Hematopoietic multipotent progenitor cell treated with erythropoietin and hydrocortisone succinate and interleukin-3 and kit ligand, for 15 days (in vitro differentiated cells): Measurements from ENCODE around the gene FAF1.

ENCODE experiments used
- DNase-seq: peaks from one replicate; pipeline ENCODE4 v3.0.0-alpha.2; 2015; ENCODE audit warnings: low spot score

The FAF1 gene

DNA sequence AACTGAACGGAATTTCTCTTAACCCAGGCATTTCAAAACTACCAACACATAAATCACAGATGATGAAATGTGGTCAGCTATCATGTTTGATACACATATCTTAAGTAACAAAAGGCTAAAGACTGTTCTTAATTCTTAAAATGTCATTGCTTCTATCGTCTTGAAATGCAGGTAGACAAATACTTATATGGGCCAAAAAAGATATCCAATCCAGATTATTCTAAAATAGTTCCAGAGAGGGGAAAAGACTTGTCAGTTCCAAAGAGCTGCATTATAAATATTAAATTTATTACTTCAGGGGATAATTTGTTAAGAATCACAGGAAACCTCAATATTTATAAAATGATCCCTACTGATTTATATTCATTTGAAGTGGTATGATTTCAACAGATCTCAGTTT is 259.4 kb downstream of the FAF1 start:
- no peak for DNase-seq

DNA sequence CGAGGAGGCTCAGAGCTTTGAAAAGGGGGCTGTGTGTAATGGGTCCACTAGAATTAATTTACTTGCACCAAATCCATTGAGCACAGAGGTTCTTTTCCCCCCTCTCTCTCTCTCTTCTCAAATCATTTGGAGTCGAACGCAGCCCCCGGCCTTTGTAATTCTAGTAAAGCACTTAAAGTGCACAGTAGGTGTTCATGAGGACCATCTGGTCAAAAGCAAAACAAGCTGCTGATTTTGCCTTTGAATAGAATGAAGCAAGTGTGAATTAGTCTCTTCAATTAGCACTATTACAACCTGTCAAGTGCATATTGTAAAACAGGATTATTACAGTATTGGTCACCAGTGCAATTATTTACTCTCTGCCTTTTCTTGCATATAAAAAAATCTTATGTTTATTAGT is 259.9 kb downstream of the FAF1 start:
- DNase-seq, result no peak

DNA sequence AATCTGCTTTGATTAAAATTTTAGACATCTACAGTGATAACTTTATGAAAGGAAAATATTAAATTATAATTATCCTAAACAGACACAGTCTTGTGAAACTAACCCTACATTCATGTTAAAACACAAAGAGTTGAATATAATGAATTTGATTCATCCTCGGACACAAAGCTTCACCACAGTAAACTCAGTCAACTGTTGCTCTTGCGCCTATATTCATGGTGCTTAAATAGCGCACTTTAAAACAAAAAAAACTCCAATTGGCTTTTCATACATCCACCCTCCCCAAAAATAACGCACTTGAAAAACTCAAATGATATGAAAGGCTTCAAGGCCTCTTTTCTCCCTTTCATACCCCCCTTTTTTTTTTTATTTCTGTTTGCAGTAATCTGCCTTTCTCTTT is 260.3 kb downstream of the FAF1 start:
- DNase-seq, result no peak

DNA sequence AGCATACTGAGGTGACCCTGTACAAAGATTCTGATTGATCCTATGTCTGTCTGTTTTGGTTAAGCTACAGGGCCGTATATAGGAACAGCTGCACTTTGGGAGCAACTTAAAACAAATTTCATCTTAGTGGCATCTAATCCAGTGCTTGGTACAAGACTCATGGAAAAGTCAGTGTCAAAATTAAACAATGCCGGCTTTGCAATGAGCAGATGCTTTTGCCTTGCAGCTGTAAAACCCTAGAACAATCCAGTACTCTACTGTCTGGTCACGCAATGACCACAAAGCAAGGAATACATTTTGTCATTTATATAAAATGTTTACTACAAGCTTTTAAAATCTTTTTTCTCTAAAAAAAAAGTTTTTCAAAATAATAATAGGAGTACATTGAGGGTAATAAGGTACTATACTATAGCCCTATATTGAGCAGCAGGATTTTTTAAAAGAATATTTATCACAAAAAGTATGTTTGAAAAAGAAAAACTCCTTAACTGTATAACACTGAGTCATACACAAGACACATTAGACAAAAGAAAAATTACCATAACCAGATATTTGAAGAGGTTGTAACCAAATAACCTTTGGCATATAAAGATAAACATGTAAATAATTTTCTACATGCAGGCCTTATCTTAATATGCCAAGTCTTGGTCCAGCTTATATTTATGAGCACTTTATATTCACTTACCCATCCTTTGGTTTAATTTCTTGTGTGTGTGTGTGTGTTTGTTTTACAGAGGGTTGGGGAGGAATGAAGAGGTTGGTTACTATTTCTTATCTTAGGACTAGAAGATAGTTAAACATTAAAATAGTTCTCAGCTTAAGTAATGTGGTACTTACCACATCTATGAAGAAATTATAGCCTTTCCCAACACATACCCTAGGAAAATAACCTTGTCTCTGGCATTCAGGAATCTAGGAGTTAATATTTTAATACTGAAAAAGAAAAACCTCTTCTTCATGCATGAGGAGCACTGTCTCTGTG is 262.3 kb downstream of the FAF1 start:
- no peak for DNase-seq

DNA sequence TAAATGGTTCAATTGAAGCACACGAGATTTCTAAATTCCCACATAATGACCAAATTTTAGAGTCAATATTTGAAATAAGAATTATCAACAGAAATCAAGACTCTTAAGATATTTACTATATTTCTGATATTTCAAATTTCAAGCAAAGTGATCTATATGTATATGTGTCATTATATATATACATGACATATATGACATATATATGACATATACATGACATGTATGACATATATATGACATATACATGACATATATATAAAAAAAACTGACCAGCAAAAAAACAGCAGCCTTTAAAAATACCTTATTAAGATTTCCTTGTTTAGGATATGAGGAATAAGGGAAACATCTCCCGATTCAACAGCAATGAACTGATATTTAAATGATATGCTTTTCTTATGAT is 266.2 kb downstream of the FAF1 start:
- no peak for DNase-seq

DNA sequence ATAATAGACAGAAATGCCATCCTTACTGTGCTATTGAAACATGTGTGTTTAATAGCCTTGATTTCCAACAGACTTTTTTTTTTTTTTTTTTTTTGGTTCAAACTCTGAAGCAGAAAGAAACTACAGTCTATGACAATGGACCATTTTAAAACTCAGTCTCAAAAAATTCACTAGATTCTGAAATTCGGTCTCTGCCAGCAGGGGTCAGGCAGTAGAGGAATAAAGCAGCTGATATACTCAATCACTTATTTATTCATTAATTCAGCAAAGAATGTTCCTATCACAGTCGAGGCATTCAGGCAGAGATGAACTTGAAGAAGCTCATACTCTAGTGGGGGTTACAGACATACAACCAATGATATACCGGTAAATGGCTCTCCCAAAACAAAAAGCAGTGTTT is 275.9 kb downstream of the FAF1 start:
- no peak for DNase-seq

DNA sequence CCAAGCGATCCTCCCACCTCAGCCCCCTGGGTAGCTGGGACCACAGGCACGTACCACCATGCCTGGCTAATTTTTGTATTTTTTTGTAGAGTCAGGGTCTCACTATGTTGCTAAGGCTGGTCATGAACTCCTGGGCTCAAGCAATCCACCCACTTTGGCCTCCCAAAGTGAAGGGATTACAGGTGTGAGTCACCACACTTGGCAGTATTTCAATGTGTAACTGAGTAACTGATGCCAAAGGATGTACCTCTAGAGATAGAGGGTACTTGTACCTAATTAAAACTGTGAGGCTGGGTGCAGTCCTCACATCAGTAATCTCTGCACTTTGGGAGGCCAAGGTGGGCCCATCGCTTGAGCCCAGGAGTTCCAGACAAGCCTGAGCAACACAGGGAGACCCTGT is 278.1 kb downstream of the FAF1 start:
- DNase-seq, result no peak

DNA sequence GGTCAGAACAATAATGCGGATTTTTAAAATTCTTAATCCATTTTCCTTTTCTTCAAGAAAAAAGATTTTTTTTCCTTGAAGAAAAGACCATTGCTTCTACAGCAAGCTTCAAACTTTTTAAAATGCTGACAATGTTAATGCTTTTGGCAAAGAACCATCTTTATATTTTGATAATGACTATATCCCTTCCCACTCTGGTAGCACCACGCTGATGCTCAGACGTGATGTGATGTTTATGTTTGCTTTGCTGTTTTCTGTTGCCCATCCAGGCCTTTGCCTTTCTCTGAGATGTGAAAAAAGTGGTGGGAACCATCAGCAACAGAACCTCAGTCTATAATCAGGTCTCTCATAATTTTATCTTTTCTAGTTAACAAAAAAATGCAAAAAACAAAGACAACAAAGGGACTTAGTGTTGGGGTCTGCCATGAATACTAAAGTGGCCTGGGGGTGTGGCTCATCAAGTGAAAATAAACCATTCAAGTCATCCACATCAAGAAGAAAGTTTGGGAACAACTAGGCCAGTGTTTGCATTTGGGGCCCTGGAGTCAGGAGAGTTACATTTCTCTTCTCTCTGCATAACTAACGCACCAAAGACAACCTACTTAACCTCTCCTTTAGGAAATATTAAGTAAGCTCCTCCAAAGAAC is 292.2 kb downstream of the FAF1 start:
- no peak for DNase-seq

DNA sequence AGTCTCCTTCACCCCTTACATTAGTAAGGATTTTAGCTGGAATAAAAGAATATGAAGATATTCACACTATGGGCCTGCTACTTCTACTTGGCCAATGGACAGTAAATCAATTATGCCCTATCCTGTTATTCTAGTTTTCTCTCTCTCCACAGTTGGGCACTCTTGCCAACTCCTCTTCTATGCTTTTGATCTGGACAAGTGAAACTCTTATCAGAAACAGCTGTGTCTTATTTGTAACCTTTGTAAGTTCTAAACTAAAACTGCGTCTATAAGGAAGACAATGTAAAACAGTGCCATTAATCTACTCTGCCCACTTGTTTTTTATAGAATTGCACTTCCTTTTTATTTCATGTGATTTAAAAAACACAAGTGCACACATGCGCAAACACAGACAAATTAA is 292.8 kb downstream of the FAF1 start:
- DNase-seq, result no peak

DNA sequence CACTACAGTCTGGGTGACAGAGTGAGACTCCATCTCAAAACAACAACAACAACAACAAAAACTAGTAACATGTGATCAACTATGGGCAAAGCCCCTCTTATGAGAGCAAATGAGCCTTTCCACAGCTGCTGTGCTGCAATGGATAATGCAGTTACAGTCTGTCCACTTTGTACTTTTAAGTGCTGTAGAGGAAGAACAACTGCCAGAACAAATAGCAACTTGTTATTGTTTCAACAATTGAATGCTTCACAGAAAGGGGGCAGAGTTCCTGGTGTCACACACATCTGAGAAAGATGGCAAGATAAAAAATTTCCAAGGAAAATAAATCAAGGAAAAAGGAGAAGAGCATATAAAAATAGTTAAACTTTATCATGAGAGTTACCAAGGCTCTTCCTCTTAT is 293.2 kb downstream of the FAF1 start:
- DNase-seq, result no peak

DNA sequence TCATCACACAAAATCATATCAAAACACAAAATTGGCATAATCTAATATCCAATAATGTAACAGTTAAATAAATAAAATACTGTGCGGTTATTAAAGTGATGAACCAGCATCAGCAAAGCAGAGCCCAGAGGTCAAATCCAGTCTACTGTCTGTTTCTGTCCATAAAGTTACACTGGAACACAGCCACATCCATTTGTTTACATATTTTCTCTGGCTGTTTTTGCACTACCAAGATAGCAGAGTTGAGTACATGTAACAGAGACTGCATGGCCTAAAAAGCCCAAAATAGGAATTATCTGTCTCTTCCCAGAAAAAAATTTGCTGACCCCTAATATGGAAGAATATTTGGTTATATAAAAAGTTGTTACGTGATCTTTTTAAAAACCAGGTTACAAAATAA is 294.7 kb downstream of the FAF1 start:
- no peak for DNase-seq

DNA sequence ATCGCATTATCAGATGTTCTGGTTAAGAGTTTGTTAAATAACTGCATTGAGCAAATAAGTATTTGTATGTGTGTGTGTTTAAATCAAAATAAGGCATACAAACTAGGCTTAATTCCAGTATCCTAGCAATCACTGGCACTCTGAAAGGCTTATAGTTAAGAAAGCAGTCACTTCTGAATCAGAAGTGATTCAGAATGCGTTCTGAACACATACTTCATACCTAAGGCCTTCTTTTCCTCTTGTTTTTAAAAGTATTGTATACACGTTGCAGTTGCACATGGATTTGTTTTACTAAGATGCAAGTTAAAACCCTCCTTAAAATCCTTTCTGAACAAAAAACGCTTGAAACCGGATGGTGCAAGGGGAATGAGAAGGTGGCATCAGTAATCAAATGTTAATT is 298.4 kb downstream of the FAF1 start:
- DNase-seq, result no peak

DNA sequence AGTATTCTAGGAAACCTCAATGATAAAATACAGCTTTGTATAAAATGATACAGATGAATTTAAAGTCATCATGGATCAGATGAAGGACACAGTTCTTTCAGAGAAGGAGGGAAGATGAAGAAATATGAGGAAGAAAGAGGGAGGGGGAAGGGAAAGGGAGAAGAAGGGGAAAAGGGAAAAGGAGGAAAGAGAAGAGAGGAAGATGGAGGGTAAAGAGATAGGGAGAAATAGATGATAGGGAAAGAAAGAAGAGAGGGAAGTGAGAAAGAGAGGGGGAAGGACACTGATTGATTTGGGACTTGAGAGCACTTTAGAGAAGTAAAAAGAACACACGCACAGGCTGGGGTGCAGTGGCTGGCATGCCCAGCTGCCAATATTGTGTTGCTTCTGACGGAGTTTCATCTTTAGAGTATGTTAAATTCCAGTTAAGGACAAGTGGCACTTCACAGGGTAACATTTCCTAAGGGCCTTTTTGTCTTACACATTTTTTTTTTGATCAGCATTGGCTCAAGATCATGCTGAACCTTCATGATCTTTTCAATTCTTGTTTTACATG is 300.9 kb downstream of the FAF1 start:
- DNase-seq, result no peak

DNA sequence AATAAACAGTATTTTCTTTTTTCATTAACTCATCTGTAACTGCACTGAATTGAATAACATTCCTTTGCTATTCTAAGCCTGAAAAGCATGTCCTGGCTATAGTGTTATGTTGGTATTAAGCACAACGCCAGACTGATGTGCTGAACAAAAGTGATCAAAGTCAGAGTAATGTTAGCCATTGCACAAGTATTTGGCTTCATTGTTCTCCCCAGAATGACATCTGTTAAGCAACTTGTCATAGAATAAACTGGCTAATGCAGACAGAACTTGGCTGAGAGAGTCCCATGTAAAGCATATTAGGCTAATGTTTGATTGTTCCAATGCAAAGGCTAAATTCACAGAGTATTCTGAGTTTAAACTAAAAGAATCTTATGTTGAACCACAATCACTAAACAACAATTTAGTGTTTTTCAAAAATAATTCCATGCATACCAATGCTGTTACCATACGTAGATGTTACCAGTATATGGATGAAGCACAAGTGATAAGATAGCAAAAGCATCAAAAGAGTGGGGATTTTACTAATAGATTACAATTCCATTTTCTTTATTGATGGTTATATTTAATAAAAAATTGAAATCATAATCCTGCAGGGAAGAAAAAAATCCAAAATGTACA is 301.5 kb downstream of the FAF1 start:
- no peak for DNase-seq

DNA sequence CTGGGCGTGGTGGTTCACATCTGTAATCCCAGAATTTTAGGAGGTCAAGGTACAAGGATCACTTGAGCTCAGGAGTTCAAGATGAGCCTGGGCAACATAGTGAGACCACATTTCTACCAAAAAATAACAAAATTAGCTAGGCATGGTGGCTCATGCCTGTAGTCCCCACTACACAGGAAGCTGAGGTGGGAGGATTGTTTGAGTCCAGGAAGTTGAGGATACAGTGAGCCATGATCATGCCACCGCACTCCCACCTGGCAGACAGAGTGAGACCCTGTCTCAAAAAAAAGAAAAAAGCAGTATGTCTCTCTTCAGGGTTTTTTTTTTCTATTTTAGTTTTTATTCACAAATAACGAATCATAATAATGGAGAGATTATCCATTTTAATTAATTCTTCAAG is 303.1 kb downstream of the FAF1 start:
- no peak for DNase-seq

DNA sequence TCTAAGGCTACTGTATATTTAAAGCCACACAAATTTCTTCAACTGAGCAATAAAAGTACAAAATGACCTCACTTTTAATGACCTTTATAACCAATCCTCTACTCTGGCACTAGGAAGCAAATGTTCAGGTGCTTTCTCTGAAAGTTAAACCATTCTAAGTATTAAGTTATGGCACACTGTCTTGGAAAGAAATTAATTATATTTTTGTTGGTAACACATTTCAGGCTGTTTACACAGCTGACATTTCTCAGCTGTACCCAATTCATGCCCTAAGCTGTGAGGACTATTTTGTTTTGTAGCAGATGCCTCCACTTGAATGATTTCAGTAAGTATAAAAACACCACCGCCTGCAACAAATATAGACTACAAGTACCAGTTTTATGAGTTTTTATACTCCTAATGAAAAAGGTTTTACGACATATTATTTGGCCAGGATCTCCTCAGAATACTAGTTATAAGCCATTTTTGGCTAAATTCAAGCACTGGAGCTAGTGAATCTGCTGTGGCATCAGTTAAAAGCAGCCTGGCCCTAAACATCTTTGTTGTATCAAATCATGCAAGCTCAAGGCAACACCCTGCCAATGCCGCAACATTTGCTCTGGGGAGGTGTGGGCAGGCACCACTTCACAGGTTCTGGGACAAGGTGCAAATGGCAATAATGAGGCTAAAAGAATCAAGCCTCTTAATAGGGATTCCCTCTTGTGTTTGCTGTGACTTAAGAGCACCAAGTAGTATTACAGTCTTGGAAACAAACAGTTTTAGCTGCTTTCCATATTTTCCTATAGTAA is 308.4 kb downstream of the FAF1 start:
- no peak for DNase-seq

DNA sequence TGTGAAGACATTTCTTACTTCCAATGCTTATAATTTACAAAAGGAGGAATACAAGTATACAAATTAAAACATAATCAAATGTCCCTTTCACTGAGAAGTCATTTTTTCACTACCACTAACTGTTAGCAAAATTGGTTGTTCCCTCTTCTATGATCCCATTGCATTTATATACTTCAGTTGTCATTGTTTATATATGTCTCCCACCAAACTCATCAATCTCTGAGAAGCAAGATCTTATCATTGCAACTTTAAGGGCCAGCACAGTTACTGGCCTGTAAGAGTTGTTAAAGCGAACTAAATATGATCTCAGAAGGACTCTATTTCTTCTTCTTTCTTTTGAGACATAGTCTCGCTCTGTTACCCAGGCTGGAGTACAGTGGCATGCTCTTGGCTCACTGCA is 313.5 kb downstream of the FAF1 start:
- DNase-seq, result no peak

DNA sequence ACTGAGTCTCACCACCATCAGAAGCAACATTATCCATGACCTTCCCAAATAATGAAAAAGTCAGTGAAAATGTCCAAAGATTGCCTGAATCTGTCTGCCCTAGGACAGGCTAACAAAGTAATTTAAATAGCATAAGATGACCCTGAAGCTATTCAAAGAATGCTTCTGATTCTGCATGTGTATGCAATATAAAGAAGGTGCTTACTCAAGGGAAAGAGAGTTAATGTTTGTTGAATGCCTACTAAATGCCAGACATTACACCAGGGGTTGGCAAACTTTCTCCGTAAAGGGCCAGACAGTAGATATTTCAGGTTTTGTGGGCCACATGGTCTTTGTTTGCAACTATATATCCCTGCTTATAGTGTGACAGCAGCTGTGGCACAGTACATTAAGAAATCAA is 314.9 kb downstream of the FAF1 start:
- DNase-seq, result no peak

DNA sequence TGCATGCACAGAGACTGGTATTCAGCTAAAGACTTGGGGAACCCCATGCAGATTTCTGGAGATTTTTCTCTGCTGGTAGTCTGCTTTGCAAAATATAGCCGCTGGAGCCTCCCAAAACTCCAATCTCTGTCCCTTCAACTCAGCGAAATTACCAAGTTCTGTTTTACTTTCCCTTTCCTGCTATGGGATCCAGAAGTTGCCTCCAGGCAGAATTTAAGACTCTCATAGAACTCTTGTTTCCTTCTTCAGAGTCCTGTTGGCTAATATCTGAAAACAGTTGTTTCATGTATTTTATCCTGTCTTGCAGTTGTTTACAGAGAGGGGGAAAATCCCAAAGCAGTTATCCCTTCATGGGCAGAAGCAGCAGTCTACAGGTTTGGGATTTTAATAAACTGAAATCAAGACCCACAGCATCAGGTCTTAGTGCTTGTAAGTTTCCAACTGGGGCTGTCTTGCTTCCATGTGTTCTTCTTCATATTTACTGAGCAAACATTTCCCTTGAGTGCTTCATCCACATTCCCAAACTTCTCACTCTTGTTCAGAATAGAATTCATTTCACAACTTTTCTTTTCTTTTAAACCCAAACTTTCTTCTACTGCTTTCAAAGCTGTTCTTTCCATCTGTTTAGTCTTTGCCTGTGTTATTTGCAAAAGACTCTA is 315.5 kb downstream of the FAF1 start:
- DNase-seq, result no peak

DNA sequence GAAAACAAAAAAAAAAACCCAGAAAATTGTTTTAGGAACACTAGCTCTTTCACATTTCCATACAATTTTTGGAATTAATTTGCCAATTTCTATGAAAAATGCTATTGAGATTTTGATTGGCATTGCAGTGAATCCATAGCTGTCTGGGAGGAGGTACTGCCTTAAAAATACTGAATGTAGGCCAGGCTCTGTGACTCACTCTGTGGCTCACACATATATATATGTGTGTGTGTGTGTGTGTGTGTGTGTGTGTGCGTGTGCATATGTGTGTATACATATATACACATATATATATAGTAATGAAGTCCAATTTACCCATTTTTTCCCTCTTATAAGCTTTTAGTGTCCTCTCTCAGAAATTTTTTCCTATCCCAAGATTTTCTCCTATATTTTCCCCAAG is 322.6 kb downstream of the FAF1 start:
- DNase-seq, result no peak

DNA sequence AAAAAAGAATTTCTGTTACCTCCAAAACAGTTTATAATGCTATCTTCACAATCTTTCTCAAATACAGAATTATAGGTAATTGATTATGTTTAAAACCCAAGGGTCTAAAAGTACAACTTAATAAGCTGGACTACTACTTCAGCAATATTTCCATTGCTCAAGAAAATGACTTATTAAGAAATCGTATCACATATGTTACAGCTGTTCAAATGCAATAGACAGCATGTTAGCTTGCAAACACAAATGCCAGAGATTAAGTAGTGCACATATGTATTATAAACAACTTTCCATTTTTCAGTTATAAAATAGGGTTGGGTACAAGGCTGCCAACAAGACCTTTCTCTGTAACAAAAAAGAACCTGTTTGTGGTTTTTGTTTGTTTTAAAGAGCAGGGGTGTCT is 325.8 kb downstream of the FAF1 start:
- no peak for DNase-seq

DNA sequence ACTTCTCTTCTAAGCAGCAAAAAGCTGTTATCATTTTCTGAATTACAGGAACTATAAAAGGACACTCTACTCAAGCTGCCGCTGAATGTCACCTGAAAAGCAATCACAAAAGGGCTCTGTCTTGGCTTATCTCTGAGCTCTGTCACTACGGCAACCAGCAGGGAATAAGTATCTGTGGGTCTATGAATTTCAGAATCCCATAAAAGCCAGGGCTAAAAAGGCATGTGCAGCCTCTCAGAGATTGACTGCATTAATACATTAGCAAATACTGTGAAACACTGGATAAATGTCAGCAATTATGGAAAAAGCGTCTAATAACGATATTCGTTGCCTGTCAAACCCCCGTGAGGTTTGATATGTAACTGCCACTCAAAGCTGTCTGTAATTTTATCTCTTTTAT is 326.6 kb downstream of the FAF1 start:
- no peak for DNase-seq
